ENCODE data around the gene ST7.

DNA sequence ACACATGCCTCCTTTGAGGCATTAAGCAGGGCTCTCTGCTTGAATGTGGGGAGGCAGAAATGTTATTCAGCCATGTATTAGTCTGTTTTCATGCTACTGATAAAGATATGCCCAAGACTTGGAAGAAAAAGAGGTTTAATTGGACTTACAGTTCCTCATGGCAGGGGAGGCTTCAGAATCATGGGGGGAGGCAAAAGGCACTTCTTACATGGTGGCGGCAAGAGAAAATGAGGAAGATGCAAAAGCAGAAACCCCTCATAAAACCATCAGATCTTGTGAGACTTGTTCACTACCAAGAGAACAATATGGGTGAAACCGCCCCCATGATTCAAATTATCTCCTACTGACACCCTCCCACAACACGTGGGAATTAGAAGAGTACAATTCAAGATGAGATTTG, 37.9 kb downstream of the ST7 start:
- TF ChIP-seq, protein P1, sequence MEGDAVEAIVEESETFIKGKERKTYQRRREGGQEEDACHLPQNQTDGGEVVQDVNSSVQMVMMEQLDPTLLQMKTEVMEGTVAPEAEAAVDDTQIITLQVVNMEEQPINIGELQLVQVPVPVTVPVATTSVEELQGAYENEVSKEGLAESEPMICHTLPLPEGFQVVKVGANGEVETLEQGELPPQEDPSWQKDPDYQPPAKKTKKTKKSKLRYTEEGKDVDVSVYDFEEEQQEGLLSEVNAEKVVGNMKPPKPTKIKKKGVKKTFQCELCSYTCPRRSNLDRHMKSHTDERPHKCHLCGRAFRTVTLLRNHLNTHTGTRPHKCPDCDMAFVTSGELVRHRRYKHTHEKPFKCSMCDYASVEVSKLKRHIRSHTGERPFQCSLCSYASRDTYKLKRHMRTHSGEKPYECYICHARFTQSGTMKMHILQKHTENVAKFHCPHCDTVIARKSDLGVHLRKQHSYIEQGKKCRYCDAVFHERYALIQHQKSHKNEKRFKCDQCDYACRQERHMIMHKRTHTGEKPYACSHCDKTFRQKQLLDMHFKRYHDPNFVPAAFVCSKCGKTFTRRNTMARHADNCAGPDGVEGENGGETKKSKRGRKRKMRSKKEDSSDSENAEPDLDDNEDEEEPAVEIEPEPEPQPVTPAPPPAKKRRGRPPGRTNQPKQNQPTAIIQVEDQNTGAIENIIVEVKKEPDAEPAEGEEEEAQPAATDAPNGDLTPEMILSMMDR (IDR thresholded peaks at IDR 0.05; ENCODE audit: low read depth, low read length) = no peak
- TF ChIP-seq, protein P2, sequence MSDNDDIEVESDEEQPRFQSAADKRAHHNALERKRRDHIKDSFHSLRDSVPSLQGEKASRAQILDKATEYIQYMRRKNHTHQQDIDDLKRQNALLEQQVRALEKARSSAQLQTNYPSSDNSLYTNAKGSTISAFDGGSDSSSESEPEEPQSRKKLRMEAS (IDR thresholded peaks at IDR 0.05; ENCODE audit: low read depth, low read length) = no peak
